Measurements from ENCODE around the gene LETMD1.

LETMD1 gene

GRCh38 chr12:51067771-51068170 is 19.6 kb downstream of the LETMD1 start:
- Histone ChIP-seq H4K20me1 (ENCODE audit: insufficient read depth, low read length) (no peaks in the 10 kb centered on the region), H3K27me3 (ENCODE audit: insufficient read depth, low read length, poor library complexity) (no peaks in the 10 kb centered on the region), H3K36me3 (ENCODE audit: insufficient read depth, low read length) (peaks cover 83% of the 10 kb centered on the region), H2AFZ (ENCODE audit: low read depth, low read length) (no peak overlapping the region), H3K4me1 (ENCODE audit: insufficient read depth, low read length) (no peaks in the 10 kb centered on the region), H3K4me2 (ENCODE audit: insufficient read depth, low read length) (no peak overlapping the region), H3K9me3 (ENCODE audit: insufficient read depth, low read length, severe bottlenecking) (no peaks in the 10 kb centered on the region), H3K9ac (ENCODE audit: low read depth, low read length) (no peak overlapping the region), H3K27ac (ENCODE audit: low read length) (no peak overlapping the region), H3K4me3 (ENCODE audit: low read depth in 1 of 2, low read length in 2 of 2) (no peak overlapping the region), H3K79me2 (ENCODE audit: insufficient read depth, low read length) (no peaks in the 10 kb centered on the region)
- no peak for ATAC-seq (ENCODE audit: insufficient read depth, low read depth)
- DNase-seq: no peak
- TF ChIP-seq EZH2 (IDR thresholded peaks at IDR 0.05; ENCODE audit: borderline replicate concordance, low read depth, low read length, severe bottlenecking) (no peak), CTCF (IDR thresholded peaks at IDR 0.05; ENCODE audit: borderline replicate concordance, extremely low read depth, low read length, poor library complexity, severe bottlenecking) (no peak)

GRCh38 chr12:51070004-51070403 is 21.9 kb downstream of the LETMD1 start:
- DNase-seq: peak; percentile 60
- 0 out of 2 replicates have a peak, but pooled peaks cover under 1% of the 10 kb centered on the region for H3K4me1 ChIP-seq (ENCODE audit: insufficient read depth, low read length)
- H2AFZ ChIP-seq (ENCODE audit: low read depth, low read length): no peak overlapping the region
- no peak overlapping the region for H3K4me3 ChIP-seq (ENCODE audit: low read depth in 1 of 2, low read length in 2 of 2)
- H3K27ac ChIP-seq (ENCODE audit: low read length): no peak overlapping the region; the same call in 1 of the 2 replicates
- H4K20me1 ChIP-seq (ENCODE audit: insufficient read depth, low read length): peaks cover 3% of the 10 kb centered on the region; the same call in 1 of the 2 replicates
- H3K4me2 ChIP-seq (ENCODE audit: insufficient read depth, low read length): no peak overlapping the region
- TF ChIP-seq CTCF (IDR thresholded peaks at IDR 0.05; ENCODE audit: borderline replicate concordance, extremely low read depth, low read length, poor library complexity, severe bottlenecking): no peak
- peaks cover 77% of the 10 kb centered on the region for H3K36me3 ChIP-seq (ENCODE audit: insufficient read depth, low read length)
- no peak overlapping the region for H3K9ac ChIP-seq (ENCODE audit: low read depth, low read length)
- no peaks in the 10 kb centered on the region for H3K9me3 ChIP-seq (ENCODE audit: insufficient read depth, low read length, severe bottlenecking)
- H3K79me2 ChIP-seq (ENCODE audit: insufficient read depth, low read length): no peaks in the 10 kb centered on the region
- H3K27me3 ChIP-seq (ENCODE audit: insufficient read depth, low read length, poor library complexity): no peaks in the 10 kb centered on the region
- ATAC-seq (ENCODE audit: insufficient read depth, low read depth): peak; percentile 80

GRCh38 chr12:51071663-51072062 is 23.5 kb downstream of the LETMD1 start:
- Histone ChIP-seq H2AFZ (ENCODE audit: low read depth, low read length) (no peak overlapping the region), H3K9ac (ENCODE audit: low read depth, low read length) (no peak overlapping the region), H3K4me2 (ENCODE audit: insufficient read depth, low read length) (no peak overlapping the region), H3K4me3 (ENCODE audit: low read depth in 1 of 2, low read length in 2 of 2) (no peak overlapping the region), H3K27me3 (ENCODE audit: insufficient read depth, low read length, poor library complexity) (no peaks in the 10 kb centered on the region), H3K36me3 (ENCODE audit: insufficient read depth, low read length) (peaks cover 70% of the 10 kb centered on the region), H4K20me1 (ENCODE audit: insufficient read depth, low read length) (peaks cover 7% of the 10 kb centered on the region; the same call in 1 of the 2 replicates), H3K9me3 (ENCODE audit: insufficient read depth, low read length, severe bottlenecking) (no peaks in the 10 kb centered on the region), H3K79me2 (ENCODE audit: insufficient read depth, low read length) (peaks cover 14% of the 10 kb centered on the region), H3K27ac (ENCODE audit: low read length) (no peak overlapping the region), H3K4me1 (ENCODE audit: insufficient read depth, low read length) (peaks cover 17% of the 10 kb centered on the region)
- no peak for TF ChIP-seq CTCF (IDR thresholded peaks at IDR 0.05; ENCODE audit: borderline replicate concordance, extremely low read depth, low read length, poor library complexity, severe bottlenecking)
- TF ChIP-seq EZH2 (IDR thresholded peaks at IDR 0.05; ENCODE audit: borderline replicate concordance, low read depth, low read length, severe bottlenecking): no peak
- ATAC-seq (ENCODE audit: insufficient read depth, low read depth) (no peak), DNase-seq (no peak)

- peaks cover 32% of the 10 kb centered on the region for H3K79me2 ChIP-seq (ENCODE audit: insufficient read depth, low read length)
- H3K27me3 ChIP-seq (ENCODE audit: insufficient read depth, low read length, poor library complexity): no peaks in the 10 kb centered on the region
- no peak for TF ChIP-seq CTCF (IDR thresholded peaks at IDR 0.05; ENCODE audit: borderline replicate concordance, extremely low read depth, low read length, poor library complexity, severe bottlenecking)
- no peak for TF ChIP-seq EZH2 (IDR thresholded peaks at IDR 0.05; ENCODE audit: borderline replicate concordance, low read depth, low read length, severe bottlenecking)
- H2AFZ ChIP-seq (ENCODE audit: low read depth, low read length): no peak overlapping the region
- DNase-seq (no peak), ATAC-seq (ENCODE audit: insufficient read depth, low read depth) (no peak)
- H3K36me3 ChIP-seq (ENCODE audit: insufficient read depth, low read length): peaks cover 42% of the 10 kb centered on the region
- peaks cover 30% of the 10 kb centered on the region for H3K4me1 ChIP-seq (ENCODE audit: insufficient read depth, low read length)
- no peak overlapping the region for H3K4me2 ChIP-seq (ENCODE audit: insufficient read depth, low read length)
- H3K9ac ChIP-seq (ENCODE audit: low read depth, low read length): no peak overlapping the region
- H3K27ac ChIP-seq (ENCODE audit: low read length): no peak overlapping the region
- peaks cover 15% of the 10 kb centered on the region; the same call in 1 of the 2 replicates for H4K20me1 ChIP-seq (ENCODE audit: insufficient read depth, low read length)
- no peak overlapping the region for H3K4me3 ChIP-seq (ENCODE audit: low read depth in 1 of 2, low read length in 2 of 2)
- H3K9me3 ChIP-seq (ENCODE audit: insufficient read depth, low read length, severe bottlenecking): no peaks in the 10 kb centered on the region
Observed at GRCh38 chr12:51075390-51075789, 27.3 kb downstream of the LETMD1 start.

Measured in DND-41 (cell line).